OCI-LY7 (cell line): ENCODE data around the gene CDK5RAP3. TPM values are rescaled to one million over a fixed set of nuclear protein-coding genes. Genes with fewer than 3 reads are reported as not detected.

Experiments
- BruUV-seq: library from RNA; stranded (reverse); fragments of 400-500 nt; replicated peaks from 2 replicates; lab custom pipeline; 2021; lab: Mats Ljungman, UMichigan
- CTCF ChIA-PET: fragments of 300-600 bp; sonication (Branson Sonifier 250); formaldehyde crosslinking; loops from one replicate; lab custom pipeline; 2022; ENCODE audit warnings: antibody characterized with exemption; ENCODE audit not compliant: unreplicated experiment; lab: Charles Lee
- POLR2A ChIA-PET: fragments of 300-600 bp; sonication (Branson Sonifier 250); formaldehyde crosslinking; loops from one replicate; lab custom pipeline; 2022; ENCODE audit warnings: antibody characterized with exemption; lab: Charles Lee
- DNase-seq: peaks from one replicate; pipeline ENCODE4 v3.0.0-alpha.2; 2015; ENCODE audit warnings: low spot score
- H2AFZ ChIP-seq: fragments of 200-600 bp; sonication (generic), shearing (Covaris generic); 2 replicates; pipeline ENCODE4 v1.6.1; 2014; ENCODE audit warnings: mild to moderate bottlenecking, antibody characterized with exemption, low read length, moderate library complexity
- H3K27ac ChIP-seq: fragments of 200-600 bp; sonication (generic); 2 replicates; pipeline ENCODE4 v1.5.1; 2014; ENCODE audit warnings: mixed run types, low read depth, mild to moderate bottlenecking, moderate library complexity, low read length, inconsistent platforms; ENCODE audit not compliant: poor library complexity, severe bottlenecking
- H3K36me3 ChIP-seq: fragments of 200-600 bp; sonication (generic); 2 replicates; pipeline ENCODE4 v1.6.1; 2014; ENCODE audit warnings: mild to moderate bottlenecking, antibody characterized with exemption, low read length, moderate library complexity, mixed read lengths; ENCODE audit not compliant: insufficient read depth
- H3K4me1 ChIP-seq: fragments of 200-600 bp; sonication (generic); 2 replicates; pipeline ENCODE4 v1.5.1; 2014; ENCODE audit warnings: mild to moderate bottlenecking, low read length; ENCODE audit not compliant: insufficient read depth, poor library complexity, severe bottlenecking
- H3K4me2 ChIP-seq: fragments of 200-600 bp; sonication (generic); 2 replicates; pipeline ENCODE4 v1.6.1; 2014; ENCODE audit warnings: mild to moderate bottlenecking, low read length
- H3K4me3 ChIP-seq: fragments of 200-600 bp; sonication (generic); 2 replicates; pipeline ENCODE4 v1.5.1; 2014; ENCODE audit warnings: mild to moderate bottlenecking, low read depth, low read length; ENCODE audit not compliant: poor library complexity, severe bottlenecking
- H3K79me2 ChIP-seq: fragments of 200-600 bp; sonication (generic); 2 replicates; pipeline ENCODE4 v1.6.1; 2016; ENCODE audit warnings: low read depth, mild to moderate bottlenecking, low read length, moderate library complexity, mixed read lengths; ENCODE audit not compliant: insufficient read depth
- H3K9me2 ChIP-seq: fragments of 200-600 bp; sonication (generic); 2 replicates; pipeline ENCODE4 v1.6.1; 2016; ENCODE audit warnings: mild to moderate bottlenecking, low read length, mixed read lengths; ENCODE audit not compliant: insufficient read depth
- H3K9me3 ChIP-seq: fragments of 200-600 bp; sonication (generic); 2 replicates; pipeline ENCODE4 v1.6.1; 2014; ENCODE audit warnings: mild to moderate bottlenecking, mixed run types, low read length, mixed read lengths
- H4K20me1 ChIP-seq: fragments of 200-600 bp; sonication (generic); 2 replicates; pipeline ENCODE4 v1.6.1; 2014; ENCODE audit warnings: mild to moderate bottlenecking, antibody characterized with exemption, low read length, moderate library complexity, mixed read lengths; ENCODE audit not compliant: insufficient read depth
- EZH2phosphoT487 ChIP-seq: fragments of 200-600 bp; sonication (generic); IDR thresholded peaks from 2 replicates; pipeline ENCODE4 v1.6.1; 2018; ENCODE audit warnings: low read depth, borderline replicate concordance, mild to moderate bottlenecking, mixed run types, antibody characterized with exemption, low read length, moderate library complexity, mixed read lengths
- intact Hi-C: fragments of 100-400 bp; cut with micrococcal nuclease; formaldehyde crosslinking; loops from one replicate; pipeline ENCODE4 v1.10.0; 2022; ENCODE audit not compliant: unreplicated experiment
- total RNA-seq, 2 experiments: library from RNA; depleted of rRNA in 1 of 2; stranded (reverse); fragments of >200 nt in 1 of 2; shearing (Covaris generic) in 1 of 2; gene quantifications; 2 replicates each; pipeline ENCODE4 v1.2.3, GENCODE V29; 2014 to 2022
- TF ChIP-seq, protein P1 (sequence below): fragments of 200-600 bp; sonication (generic); conservative IDR thresholded peaks from 2 replicates; pipeline ENCODE4 v1.5.1; 2014; ENCODE audit warnings: mild to moderate bottlenecking, antibody characterized with exemption, low read length, moderate library complexity, mixed read lengths

Gene CDK5RAP3
- total RNA-seq, 2 experiments from 2014 or later = 241 to 256 TPM

DNA sequence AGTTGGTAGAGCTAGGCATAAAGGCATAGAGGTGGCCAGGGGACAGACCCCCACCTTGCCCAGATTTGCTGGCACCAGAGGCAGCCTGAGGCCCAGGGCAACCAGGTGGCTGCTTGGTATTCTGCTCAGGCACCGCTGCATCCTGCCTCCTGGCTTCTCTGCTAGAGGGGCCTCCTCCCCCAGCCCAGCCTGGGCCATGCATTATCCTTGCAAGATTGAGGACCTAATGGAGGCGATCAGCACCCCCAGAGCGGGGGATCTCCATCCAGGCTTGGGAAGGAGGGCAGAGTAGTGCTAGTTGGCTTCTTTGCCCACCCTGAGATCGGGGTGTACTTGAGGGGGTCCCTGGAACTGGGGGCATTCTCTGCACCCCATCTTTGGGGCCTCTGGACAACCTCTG lies 23.8 kb downstream of the CDK5RAP3 start:
- Histone ChIP-seq H3K9me2 (no peaks in the 10 kb centered on the region), H3K4me3 (no peak overlapping the region), H3K4me2 (no peak overlapping the region), H3K9me3 (no peaks in the 10 kb centered on the region), H3K27ac (no peak overlapping the region), H2AFZ (no peak overlapping the region), H3K4me1 (no peaks in the 10 kb centered on the region), H3K36me3 (no peaks in the 10 kb centered on the region), H4K20me1 (no peaks in the 10 kb centered on the region), H3K79me2 (no peaks in the 10 kb centered on the region)
- no TSS peak for BruUV-seq
- POLR2A ChIA-PET = no interaction called here
- intact Hi-C loops = no loop called here
- CTCF ChIA-PET = no interaction called here
- no peak for DNase-seq
- no peak for TF ChIP-seq EZH2phosphoT487
- TF ChIP-seq, protein P1, sequence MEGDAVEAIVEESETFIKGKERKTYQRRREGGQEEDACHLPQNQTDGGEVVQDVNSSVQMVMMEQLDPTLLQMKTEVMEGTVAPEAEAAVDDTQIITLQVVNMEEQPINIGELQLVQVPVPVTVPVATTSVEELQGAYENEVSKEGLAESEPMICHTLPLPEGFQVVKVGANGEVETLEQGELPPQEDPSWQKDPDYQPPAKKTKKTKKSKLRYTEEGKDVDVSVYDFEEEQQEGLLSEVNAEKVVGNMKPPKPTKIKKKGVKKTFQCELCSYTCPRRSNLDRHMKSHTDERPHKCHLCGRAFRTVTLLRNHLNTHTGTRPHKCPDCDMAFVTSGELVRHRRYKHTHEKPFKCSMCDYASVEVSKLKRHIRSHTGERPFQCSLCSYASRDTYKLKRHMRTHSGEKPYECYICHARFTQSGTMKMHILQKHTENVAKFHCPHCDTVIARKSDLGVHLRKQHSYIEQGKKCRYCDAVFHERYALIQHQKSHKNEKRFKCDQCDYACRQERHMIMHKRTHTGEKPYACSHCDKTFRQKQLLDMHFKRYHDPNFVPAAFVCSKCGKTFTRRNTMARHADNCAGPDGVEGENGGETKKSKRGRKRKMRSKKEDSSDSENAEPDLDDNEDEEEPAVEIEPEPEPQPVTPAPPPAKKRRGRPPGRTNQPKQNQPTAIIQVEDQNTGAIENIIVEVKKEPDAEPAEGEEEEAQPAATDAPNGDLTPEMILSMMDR = no peak

DNA sequence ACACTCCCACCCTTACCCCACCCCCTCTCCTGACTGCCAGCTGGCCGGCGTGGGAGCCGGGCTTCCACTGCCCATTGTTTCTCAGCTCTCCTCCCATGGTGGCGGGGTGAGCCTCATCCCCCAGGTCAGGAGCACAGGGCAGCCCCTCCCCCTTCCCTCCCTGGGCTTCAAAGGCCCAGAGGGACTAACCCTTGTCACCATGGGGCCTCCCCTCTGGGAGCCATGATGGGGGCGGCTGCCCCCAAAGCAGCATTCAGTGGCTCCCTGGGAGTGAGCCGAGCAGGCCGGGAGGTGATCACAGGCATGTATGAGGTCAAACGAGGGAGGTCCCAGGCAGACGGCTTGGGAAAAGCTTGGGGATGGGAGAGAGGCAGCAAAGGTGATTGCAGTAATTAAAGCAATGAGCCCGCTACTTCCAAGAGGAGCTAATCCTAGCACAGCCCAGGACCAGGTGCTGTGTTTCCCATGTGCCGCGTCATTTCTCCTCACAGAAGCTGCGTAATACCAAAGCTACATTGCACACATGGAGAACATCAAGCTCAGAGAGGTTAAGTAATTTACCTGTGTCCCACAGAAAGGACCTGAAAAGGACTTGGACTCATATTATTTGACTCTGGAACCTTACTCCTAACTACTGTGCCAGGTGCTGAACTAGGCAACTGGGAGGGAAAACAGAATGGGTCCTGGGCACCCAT lies 24.5 kb downstream of the CDK5RAP3 start:
- TF ChIP-seq, protein P1 = no peak
- no peak for TF ChIP-seq EZH2phosphoT487
- DNase-seq = no peak
- ChIA-PET CTCF (no interaction called here), POLR2A (no interaction called here)
- Histone ChIP-seq H3K27ac (no peak overlapping the region), H3K9me2 (no peaks in the 10 kb centered on the region), H3K4me1 (no peaks in the 10 kb centered on the region), H3K79me2 (no peaks in the 10 kb centered on the region), H3K4me3 (no peak overlapping the region), H4K20me1 (no peaks in the 10 kb centered on the region), H2AFZ (no peak overlapping the region), H3K4me2 (no peak overlapping the region), H3K9me3 (no peaks in the 10 kb centered on the region), H3K36me3 (no peaks in the 10 kb centered on the region)
- intact Hi-C loops = no loop called here
- no TSS peak for BruUV-seq

DNA sequence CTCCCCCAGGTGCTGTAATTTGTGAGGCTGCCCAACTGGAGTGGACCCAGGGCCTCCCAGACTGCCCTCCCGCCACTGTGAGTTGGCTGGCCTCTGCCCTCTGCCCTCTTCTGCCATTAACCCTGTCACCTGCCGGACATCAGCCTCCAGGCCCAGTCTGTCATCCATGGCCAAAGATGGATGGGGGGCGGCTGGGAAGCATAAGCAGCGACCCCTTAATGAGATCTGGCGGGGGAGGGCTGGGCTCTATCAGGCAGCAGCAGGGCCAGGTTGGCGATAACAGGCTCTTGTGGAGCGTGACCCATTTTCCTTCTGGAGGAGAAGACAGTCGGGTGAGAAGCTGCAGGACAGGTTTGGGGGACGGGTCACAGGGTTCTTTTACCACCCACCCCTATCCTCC lies 25.3 kb downstream of the CDK5RAP3 start:
- no peaks in the 10 kb centered on the region for H3K9me2 ChIP-seq
- no peaks in the 10 kb centered on the region for H4K20me1 ChIP-seq
- no peaks in the 10 kb centered on the region for H3K79me2 ChIP-seq
- H3K9me3 ChIP-seq = no peaks in the 10 kb centered on the region
- no peak for TF ChIP-seq EZH2phosphoT487
- TF ChIP-seq, protein P1 = no peak
- H3K27ac ChIP-seq = no peak overlapping the region
- no peak for DNase-seq
- intact Hi-C loops = no loop called here
- H3K4me3 ChIP-seq = no peak overlapping the region
- BruUV-seq = no TSS peak
- no peaks in the 10 kb centered on the region for H3K36me3 ChIP-seq
- H3K4me1 ChIP-seq = no peaks in the 10 kb centered on the region
- no peak overlapping the region for H3K4me2 ChIP-seq
- no peak overlapping the region for H2AFZ ChIP-seq
- ChIA-PET POLR2A (no interaction called here), CTCF (no interaction called here)
